HG02884 (cell line): ENCODE data around the gene B3GNT7.
"Not testable (repeated sequence)": the region's sequence is repeated elsewhere in the genome, so short reads cannot be mapped to it uniquely, and the experiment has no call there.

Experiments
- ATAC-seq: cut with Tn5 transposase; IDR thresholded peaks from one replicate; pipeline ENCODE4 v1.9.1; 2021; ENCODE audit warnings: mild to moderate bottlenecking, moderate library complexity; ENCODE audit not compliant: unreplicated experiment

The B3GNT7 gene

GRCh38 chr2:231399046-231399852 lies 3.7 kb downstream of the B3GNT7 start:
- ATAC-seq: no peak

- no peak for ATAC-seq
These were observed 4.6 kb downstream of the B3GNT7 start for GRCh38 chr2:231399853-231400680.

GRCh38 chr2:231400681-231401080 lies 5.2 kb downstream of the B3GNT7 start:
- not testable (repeated sequence) for ATAC-seq

DNA sequence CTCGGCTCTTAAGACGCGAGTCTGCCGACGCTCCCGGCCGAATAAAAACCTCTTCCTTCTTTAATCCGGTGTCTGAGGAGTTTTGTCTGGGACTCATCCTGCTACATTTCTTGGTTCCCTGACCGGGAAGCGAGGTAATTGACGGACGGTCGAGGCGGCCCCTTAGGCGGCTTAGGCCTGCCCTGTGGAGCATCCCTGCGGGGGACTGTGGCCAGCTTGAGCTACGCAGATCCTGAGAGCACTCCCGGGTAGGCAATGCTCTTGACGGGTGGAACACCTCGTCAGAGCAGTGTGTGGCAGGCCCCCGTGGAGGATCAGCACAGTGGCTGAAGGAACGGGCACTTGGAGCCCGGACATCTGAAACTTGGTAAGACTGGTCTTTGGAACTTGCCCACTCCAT lies 5.6 kb downstream of the B3GNT7 start:
- not testable (repeated sequence) for ATAC-seq

DNA sequence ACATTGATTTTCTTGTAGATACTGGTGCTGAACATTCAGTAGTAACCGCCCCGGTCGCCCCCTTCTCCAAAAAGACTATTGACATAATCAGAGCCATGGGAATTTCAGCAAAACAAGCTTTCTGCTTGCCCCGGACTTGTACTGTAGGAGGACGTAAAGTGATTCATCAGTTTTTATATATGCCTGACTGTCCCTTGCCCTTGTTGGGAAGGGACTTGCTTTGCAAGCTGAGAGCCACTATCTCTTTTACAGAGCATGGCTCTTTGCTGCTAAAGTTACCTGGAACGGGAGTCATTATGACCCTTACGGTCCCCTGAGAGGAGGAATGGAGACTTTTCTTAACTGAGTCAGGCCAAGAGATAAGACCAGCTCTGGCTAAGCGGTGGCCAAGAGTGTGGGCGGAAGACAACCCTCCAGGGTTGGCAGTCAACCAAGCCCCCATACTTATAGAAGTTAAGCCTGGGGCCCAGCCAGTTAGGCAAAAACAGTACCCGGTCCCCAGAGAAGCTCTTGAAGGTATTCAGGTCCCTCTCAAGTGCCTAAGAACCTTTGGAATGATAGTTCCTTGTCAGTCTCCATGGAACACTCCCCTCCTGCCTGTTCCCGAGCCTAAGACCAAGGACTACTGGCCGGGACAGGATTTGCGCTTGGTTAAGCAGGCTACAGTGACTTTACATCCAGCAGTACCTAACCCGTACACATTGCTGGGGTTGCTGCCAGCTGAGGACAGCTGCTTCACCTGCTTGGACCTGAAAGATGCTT lies 8.1 kb downstream of the B3GNT7 start:
- ATAC-seq: not testable (repeated sequence)

GRCh38 chr2:231404183-231404578 lies 8.7 kb downstream of the B3GNT7 start:
- not testable (repeated sequence) for ATAC-seq

DNA sequence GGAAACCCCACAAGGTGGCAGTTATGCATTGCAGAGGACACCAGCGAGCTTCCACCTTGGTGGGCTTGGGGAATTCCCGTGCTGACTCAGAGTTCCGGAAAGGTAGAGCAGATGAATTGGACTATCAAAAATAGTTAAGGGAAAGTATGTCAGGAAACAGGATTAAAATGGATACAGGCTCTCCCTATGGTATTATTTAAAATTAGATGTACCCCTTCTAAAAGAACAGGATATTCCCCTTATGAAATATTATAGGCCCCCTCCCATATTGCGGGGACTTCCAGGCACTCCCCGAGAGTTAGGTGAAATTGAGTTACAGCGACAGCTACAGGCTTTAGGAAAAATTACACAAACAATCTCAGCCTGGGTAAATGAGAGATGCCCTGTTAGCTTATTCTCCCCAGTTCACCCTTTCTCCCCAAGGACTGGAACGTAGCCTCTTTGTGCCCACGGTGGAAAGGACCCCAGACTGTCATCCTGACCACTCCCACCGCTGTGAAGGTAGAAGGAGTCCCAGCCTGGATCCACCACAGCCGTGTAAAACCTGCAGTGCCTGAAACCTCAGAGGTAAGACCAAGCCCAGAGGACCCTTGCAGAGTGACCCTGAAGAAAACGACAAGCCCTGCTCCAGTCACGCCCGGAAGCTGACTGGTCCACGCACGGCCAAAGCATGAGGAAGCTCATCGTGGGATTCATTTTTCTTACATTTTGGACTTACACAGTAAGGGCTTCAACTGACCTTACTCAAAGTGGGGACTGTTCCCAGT lies 10.3 kb downstream of the B3GNT7 start:
- not testable (repeated sequence) for ATAC-seq

DNA sequence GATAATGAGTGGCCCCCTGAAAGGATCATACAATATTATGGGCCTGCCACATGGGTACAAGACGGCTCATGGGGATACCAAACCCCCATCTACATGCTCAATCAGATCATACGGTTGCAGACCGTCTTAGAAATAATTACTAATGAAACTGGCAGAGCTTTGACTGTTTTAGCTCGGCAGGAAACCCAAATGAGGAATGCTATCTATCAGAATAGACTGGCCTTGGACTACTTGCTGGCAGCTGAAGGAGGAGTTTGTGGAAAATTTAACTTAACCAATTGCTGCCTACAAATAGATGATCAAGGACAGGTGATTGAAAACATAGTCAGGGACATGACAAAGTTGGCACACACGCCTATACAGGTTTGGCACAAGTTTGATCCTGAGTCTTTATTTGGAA lies 12.2 kb downstream of the B3GNT7 start:
- ATAC-seq: not testable (repeated sequence)

GRCh38 chr2:231408304-231408703 lies 12.8 kb downstream of the B3GNT7 start:
- ATAC-seq: not testable (repeated sequence)

DNA sequence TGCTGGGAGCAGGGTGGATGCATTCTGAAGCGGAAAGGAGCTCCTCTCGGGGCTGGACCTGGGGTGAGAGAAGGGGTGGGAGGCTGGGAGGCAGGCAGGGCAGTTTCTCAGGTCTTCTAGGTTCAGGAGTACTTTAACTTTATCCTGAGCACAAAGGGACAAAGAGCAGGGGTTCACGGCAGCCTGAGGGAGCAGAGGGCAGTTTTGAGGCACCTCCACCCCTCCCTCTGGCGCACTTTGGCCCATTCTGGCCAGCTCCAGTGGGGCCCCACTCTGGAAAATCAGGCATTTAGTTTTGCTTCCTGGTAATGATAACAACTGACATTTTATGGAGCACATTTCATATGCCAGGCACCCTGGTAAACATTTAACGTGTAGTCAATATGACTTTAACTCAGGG lies 14.3 kb downstream of the B3GNT7 start:
- no peak for ATAC-seq

- ATAC-seq: no peak
These were observed 14.9 kb downstream of the B3GNT7 start for GRCh38 chr2:231410293-231411004.

DNA sequence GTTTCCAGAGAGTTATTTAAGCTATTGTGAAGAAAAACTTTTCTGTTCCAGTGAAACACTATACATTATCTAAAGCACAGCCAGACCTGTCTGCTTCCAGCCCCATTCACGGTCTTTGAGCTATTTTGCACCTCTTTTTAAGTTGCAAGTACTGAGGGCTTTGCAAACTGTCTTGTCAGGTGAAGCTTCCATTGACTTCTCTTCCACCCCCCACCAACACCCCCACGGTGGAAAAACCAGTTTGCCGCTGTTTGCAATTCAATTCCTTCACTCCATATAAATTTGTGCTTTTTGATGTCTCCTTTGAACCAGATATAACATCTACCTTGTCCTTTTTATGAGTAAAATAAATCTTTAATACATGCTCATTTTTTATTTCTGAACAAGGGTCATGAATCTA lies 15.7 kb downstream of the B3GNT7 start:
- ATAC-seq: no peak

DNA sequence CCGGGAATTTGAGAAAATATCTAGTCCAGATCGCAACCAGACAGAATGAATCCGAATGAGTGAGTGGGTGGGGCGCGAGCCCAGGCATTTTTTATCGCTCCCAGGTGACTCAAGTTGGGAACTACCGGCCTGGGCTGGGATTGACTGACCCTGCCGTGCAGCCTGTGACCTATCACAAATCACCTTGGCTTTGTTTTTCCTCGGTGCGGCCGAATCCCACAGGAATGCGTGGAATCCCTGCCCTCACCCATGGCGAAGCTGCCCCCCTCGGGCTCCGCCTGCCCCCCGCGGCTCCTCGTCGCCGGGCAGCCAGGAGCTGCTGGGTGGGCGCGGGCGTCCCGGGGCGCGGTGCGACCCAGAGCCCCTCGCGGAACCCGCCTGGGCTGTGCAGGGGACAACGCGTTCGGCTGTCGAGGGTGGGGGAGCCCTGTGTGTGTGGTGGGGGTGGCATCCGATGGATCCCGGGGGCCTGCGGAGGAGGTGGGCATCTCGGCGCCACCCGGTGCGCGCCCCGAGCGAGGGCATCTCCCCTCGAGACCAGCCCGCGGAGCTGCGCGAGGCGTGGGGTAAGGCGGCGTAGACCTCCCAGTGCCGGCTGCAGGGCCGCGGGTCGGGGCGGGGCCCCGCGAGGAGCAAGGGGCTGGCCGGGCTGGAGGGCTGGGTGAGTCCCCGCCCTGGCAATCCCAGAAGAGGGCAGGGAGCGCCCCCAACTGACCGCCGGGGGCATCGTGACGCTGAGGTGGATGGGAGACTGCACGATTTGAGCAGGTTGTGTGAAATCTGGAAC lies 16.5 kb downstream of the B3GNT7 start:
- peak; percentile 93 for ATAC-seq

GRCh38 chr2:231412618-231412963 lies 17.1 kb downstream of the B3GNT7 start:
- ATAC-seq: no peak

DNA sequence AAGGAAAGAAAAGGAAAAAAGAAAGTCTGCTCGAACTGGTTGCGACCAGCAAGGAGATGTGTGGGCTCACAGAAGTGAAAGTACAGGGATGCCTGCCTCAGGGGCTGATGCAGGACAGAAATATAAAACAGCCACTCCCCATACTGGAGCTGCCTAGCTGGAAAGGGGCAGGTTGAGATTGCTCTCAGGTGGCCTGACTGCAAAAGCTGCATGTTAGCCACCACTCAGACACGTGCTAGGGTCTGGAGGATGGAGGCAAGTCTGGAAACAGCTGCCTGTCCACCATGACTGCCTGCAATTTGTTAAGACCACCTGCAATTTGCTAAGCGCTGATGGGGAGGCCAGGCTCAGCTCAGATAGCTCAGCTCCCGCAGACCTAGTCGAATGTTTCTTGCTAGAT lies 17.9 kb downstream of the B3GNT7 start:
- no peak for ATAC-seq

GRCh38 chr2:231413921-231414476 lies 18.5 kb downstream of the B3GNT7 start:
- ATAC-seq: no peak

GRCh38 chr2:231415029-231415428 lies 19.5 kb downstream of the B3GNT7 start:
- no peak for ATAC-seq

DNA sequence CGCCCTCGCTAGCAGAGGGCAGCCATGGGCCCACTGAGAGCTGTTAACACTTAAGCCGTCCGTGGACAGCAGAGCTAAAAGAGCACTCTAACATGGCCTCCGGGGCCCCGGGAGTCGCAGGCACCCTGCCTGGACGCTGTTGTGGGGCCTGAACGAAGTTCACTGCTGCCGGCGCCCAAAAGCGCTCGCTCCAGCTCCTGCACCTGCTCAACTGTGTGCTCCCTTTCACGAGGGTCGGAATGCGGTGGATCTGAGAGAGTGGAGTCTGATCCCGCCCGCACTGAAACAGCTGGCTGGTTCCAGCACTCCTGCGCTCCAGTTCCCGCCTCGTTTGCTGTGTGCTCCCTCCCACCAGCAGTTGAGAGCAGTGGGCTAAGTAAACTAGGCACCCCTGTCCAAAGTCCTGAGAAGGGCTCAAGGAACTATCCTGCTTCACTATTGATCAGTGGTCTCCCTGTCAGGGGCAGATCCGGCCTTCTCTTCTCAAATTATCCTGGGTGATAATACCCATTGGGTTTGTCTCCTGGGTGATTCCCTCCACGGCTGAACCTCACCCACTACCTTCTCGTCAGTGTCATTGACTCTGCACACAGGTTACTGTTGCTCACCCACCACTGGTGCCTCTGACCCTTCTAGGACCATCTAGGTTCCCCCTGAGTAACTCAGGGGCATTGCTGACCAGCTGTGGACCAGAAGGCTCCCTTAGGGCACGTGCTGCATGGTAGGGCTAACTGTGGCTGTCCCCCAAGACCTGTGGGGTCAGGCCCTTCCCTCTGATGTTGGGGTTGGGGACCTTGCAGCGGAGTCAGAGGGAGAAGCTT lies 23.5 kb downstream of the B3GNT7 start:
- no peak for ATAC-seq
